Gastrocnemius medialis (tissue), 4 donors: Measurements from ENCODE around the gene OFD1. TPM values are rescaled to one million over a fixed set of nuclear protein-coding genes. Genes with fewer than 3 reads are reported as not detected.

Experiments used
- ATAC-seq, 2 donors: fragments of 150-250 bp; one replicate each; pipeline ENCODE4 v1.9.1; 2016
- DNase-seq, 2 donors: peaks; one replicate each; pipeline ENCODE4 v3.0.0-alpha.2; 2019
- H3K27ac ChIP-seq, 4 donors: fragments of 200-600 bp; sonication (generic); 1 replicate in 1 of 4; 2 replicates in 3 of 4; pipeline ENCODE4 v1.5.1; 2016 to 2018; ENCODE audit warnings: mild to moderate bottlenecking in 2 of 4, moderate library complexity in 1 of 4
- H3K27me3 ChIP-seq, 3 donors: fragments of 200-600 bp; sonication (generic) in 2 of 3; 1 replicate in 1 of 3; 2 replicates in 2 of 3; pipeline versions ENCODE4 v1.5.1 to v1.6.0; 2016 to 2019; ENCODE audit warnings: mild to moderate bottlenecking in 1 of 3, moderate library complexity in 1 of 3
- H3K36me3 ChIP-seq, 2 donors: fragments of 200-600 bp; sonication (generic) in 1 of 2; one replicate each; pipeline ENCODE4 v1.5.1; 2017 to 2018
- H3K4me1 ChIP-seq, 2 donors: fragments of 200-600 bp; sonication (generic) in 1 of 2; one replicate each; pipeline ENCODE4 v1.5.1; 2016 to 2017; ENCODE audit warnings: mild to moderate bottlenecking in 2 of 2
- H3K4me3 ChIP-seq, 4 donors: fragments of 200-600 bp; sonication (generic) in 3 of 4; 1 replicate in 1 of 4; 2 replicates in 3 of 4; pipeline ENCODE4 v1.5.1; 2016 to 2019; ENCODE audit warnings: mild to moderate bottlenecking in 2 of 4
- H3K9me3 ChIP-seq, 3 donors: fragments of 200-600 bp; sonication (generic) in 2 of 3; 1 replicate in 1 of 3; 2 replicates in 2 of 3; pipeline ENCODE4 v1.5.1; 2016 to 2019
- POLR2A ChIP-seq, 2 donors: fragments of 450-650 bp; IDR thresholded peaks; one replicate each; pipeline ENCODE4 v1.6.1; 2017; ENCODE audit warnings: antibody characterized with exemption in 2 of 2, mild to moderate bottlenecking in 2 of 2, moderate library complexity in 2 of 2
- in situ Hi-C, 4 donors: fragments of 200-750 bp; cut with MboI; loops; one replicate each; pipeline versions ENCODE4 v1.15.0 to v1.8.0; 2017; ENCODE audit warnings: low sequenced_read_pairs in 4 of 4
- intact Hi-C: fragments of 100-400 bp; cut with DNase I; formaldehyde crosslinking; loops from one replicate; pipeline ENCODE4 v1.15.1; 2023; ENCODE audit warnings: low total_unique reads
- total RNA-seq, 4 donors: library from RNA; depleted of rRNA; stranded (reverse); fragments of >200 nt; gene quantifications; one replicate each; pipeline versions ENCODE4 v1.1.0 to v1.2.3, GENCODE V29; 2016
- TF ChIP-seq, protein P1 (sequence below), 5 experiments: fragments of 450-650 bp in 3 of 5; fragments of 200-600 bp in 2 of 5; sonication (generic) in 2 of 5; IDR thresholded peaks in 4 of 5; conservative IDR thresholded peaks in 1 of 5; 1 replicate in 4 of 5; 2 replicates in 1 of 5; pipeline ENCODE4 v1.5.1; 2016 to 2019; ENCODE audit warnings: antibody characterized with exemption in 5 of 5, mild to moderate bottlenecking in 3 of 5, moderate library complexity in 3 of 5

OFD1 gene
- total RNA-seq, 4 donors from 2014 or later = 2.8 to 8.0 (median 7.0) TPM

- Histone ChIP-seq H3K36me3 (no peaks in the 10 kb centered on the region), H3K4me1 (no peaks in the 10 kb centered on the region), H3K9me3 (no peaks in the 10 kb centered on the region), H3K27ac (no peak overlapping the region), H3K4me3 (no peak overlapping the region), H3K27me3 (no peaks in the 10 kb centered on the region)
- intact Hi-C loops (no loop called here), in situ Hi-C loops (no loop called here)
- DNase-seq = no peak
- TF ChIP-seq, protein P1, sequence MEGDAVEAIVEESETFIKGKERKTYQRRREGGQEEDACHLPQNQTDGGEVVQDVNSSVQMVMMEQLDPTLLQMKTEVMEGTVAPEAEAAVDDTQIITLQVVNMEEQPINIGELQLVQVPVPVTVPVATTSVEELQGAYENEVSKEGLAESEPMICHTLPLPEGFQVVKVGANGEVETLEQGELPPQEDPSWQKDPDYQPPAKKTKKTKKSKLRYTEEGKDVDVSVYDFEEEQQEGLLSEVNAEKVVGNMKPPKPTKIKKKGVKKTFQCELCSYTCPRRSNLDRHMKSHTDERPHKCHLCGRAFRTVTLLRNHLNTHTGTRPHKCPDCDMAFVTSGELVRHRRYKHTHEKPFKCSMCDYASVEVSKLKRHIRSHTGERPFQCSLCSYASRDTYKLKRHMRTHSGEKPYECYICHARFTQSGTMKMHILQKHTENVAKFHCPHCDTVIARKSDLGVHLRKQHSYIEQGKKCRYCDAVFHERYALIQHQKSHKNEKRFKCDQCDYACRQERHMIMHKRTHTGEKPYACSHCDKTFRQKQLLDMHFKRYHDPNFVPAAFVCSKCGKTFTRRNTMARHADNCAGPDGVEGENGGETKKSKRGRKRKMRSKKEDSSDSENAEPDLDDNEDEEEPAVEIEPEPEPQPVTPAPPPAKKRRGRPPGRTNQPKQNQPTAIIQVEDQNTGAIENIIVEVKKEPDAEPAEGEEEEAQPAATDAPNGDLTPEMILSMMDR (IDR thresholded peaks at IDR 0.05 in 4 of 5, conservative IDR thresholded peaks at IDR 0.05 in 1 of 5) = no peak
- TF ChIP-seq POLR2A (IDR thresholded peaks at IDR 0.05) = no peak
- ATAC-seq = no peak
These were observed 70.7 kb downstream of the OFD1 start for GRCh38 chrX:13805241-13805640.

DNA sequence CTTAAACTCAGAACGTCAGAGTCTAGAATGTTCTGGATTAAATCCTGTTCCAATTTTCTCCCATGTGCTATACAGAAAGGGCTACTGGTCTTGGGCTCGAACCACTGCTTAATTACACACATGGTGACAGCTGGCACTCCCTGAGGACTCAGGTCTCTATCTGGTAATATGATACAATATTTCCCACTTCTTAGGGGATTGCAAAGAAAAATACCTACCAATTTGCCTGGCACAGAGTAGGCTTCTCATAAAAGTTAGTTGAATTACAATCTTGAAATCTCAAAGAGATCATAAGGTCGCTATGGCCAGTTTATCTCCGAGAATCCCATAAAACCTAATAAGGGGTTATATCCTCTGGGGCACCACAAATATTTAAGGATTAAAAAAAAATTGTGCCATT is 73.7 kb downstream of the OFD1 start:
- H3K4me3 ChIP-seq = no peak overlapping the region
- no peak for DNase-seq
- no peak for TF ChIP-seq POLR2A (IDR thresholded peaks at IDR 0.05)
- TF ChIP-seq, protein P1 (IDR thresholded peaks at IDR 0.05 in 4 of 5, conservative IDR thresholded peaks at IDR 0.05 in 1 of 5) = no peak
- no peaks in the 10 kb centered on the region for H3K36me3 ChIP-seq
- intact Hi-C loops = no loop called here
- no peaks in the 10 kb centered on the region for H3K9me3 ChIP-seq
- H3K27me3 ChIP-seq = no peaks in the 10 kb centered on the region
- no peak overlapping the region for H3K27ac ChIP-seq
- ATAC-seq = no peak
- no peaks in the 10 kb centered on the region for H3K4me1 ChIP-seq
- in situ Hi-C loops = no loop called here

GRCh38 chrX:13808865-13809264 is 74.3 kb downstream of the OFD1 start:
- H3K9me3 ChIP-seq = no peaks in the 10 kb centered on the region
- TF ChIP-seq POLR2A (IDR thresholded peaks at IDR 0.05) = no peak
- TF ChIP-seq, protein P1 (IDR thresholded peaks at IDR 0.05 in 4 of 5, conservative IDR thresholded peaks at IDR 0.05 in 1 of 5) = no peak
- intact Hi-C loops (no loop called here), in situ Hi-C loops (no loop called here)
- no peaks in the 10 kb centered on the region for H3K36me3 ChIP-seq
- H3K27me3 ChIP-seq = no peaks in the 10 kb centered on the region
- DNase-seq (no peak), ATAC-seq (no peak)
- H3K4me3 ChIP-seq = no peak overlapping the region
- no peaks in the 10 kb centered on the region for H3K4me1 ChIP-seq
- no peak overlapping the region for H3K27ac ChIP-seq

DNA sequence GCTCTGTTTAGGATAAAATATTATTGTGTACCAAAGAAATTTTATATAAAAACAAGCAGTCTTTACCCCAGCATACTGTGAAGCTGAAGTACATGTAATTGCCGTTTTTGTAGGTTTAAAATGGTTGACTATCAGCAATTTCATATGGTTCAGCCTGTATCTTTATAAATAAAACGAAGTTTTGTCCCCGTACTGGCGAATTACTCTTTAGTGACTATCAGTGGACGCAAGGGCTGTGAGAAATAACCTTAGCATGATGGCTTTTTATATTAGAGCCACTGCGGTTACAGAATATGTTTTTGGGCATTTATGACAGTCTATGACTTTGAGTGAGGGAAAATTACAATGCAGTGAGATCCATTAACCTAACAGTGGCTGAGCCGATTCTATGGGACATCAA is 81.1 kb downstream of the OFD1 start:
- no peaks in the 10 kb centered on the region for H3K9me3 ChIP-seq
- no peaks in the 10 kb centered on the region for H3K36me3 ChIP-seq
- TF ChIP-seq, protein P1 (IDR thresholded peaks at IDR 0.05 in 4 of 5, conservative IDR thresholded peaks at IDR 0.05 in 1 of 5) = no peak
- no peak for TF ChIP-seq POLR2A (IDR thresholded peaks at IDR 0.05)
- H3K27ac ChIP-seq = no peak overlapping the region
- peaks cover 0 to 15% (median 7%) of the 10 kb centered on the region in 3 donors for H3K27me3 ChIP-seq
- intact Hi-C loops = no loop called here
- H3K4me3 ChIP-seq = no peak overlapping the region
- no peak for DNase-seq
- in situ Hi-C loops = no loop called here
- H3K4me1 ChIP-seq = no peaks in the 10 kb centered on the region
- no peak for ATAC-seq

GRCh38 chrX:13816176-13816575 is 81.6 kb downstream of the OFD1 start:
- Histone ChIP-seq H3K27me3 (peaks cover 0 to 15% (median 7%) of the 10 kb centered on the region in 3 donors), H3K4me3 (no peak overlapping the region), H3K36me3 (no peaks in the 10 kb centered on the region), H3K27ac (no peak overlapping the region), H3K4me1 (no peaks in the 10 kb centered on the region), H3K9me3 (no peaks in the 10 kb centered on the region)
- TF ChIP-seq POLR2A (IDR thresholded peaks at IDR 0.05) = no peak
- TF ChIP-seq, protein P1 (IDR thresholded peaks at IDR 0.05 in 4 of 5, conservative IDR thresholded peaks at IDR 0.05 in 1 of 5) = no peak
- no peak for ATAC-seq
- DNase-seq = no peak
- intact Hi-C loops = no loop called here
- in situ Hi-C loops = no loop called here
